Type B pancreatic cell (in vitro differentiated cells): ENCODE data around the gene MEA1. TPM values are rescaled to one million over a fixed set of nuclear protein-coding genes. Genes with fewer than 3 reads are reported as not detected.

Experiments used
- DNase-seq: peaks from one replicate; pipeline ENCODE4 v3.0.0; 2021; ENCODE audit warnings: mixed read lengths; ENCODE audit not compliant: unreplicated experiment; ENCODE audit errors: extremely low spot score
- H3K27ac Mint-ChIP-seq: 2 replicates; pipeline ENCODE4 v1.8.0; 2021; ENCODE audit warnings: mild to moderate bottlenecking, mixed read lengths
- H3K27me3 Mint-ChIP-seq: 2 replicates; pipeline ENCODE4 v1.8.0; 2021; ENCODE audit warnings: mixed read lengths
- H3K36me3 Mint-ChIP-seq: 2 replicates; pipeline ENCODE4 v1.8.0; 2021; ENCODE audit warnings: mixed read lengths
- H3K4me1 Mint-ChIP-seq: one replicate; pipeline ENCODE4 v1.8.0; 2021; ENCODE audit warnings: mixed read lengths; ENCODE audit not compliant: unreplicated experiment
- H3K4me3 Mint-ChIP-seq: 2 replicates; pipeline ENCODE4 v1.8.0; 2021; ENCODE audit warnings: mild to moderate bottlenecking, mixed read lengths
- H3K9me3 Mint-ChIP-seq: 2 replicates; pipeline ENCODE4 v1.8.0; 2021; ENCODE audit warnings: mixed read lengths
- total RNA-seq: library from RNA; stranded (reverse); gene quantifications from 2 replicates; pipeline ENCODE4 v1.2.1, GENCODE V29; 2021; ENCODE audit warnings: low replicate concordance
- TF ChIP-seq, protein P1 (sequence below): fragments of 200-600 bp; sonication (generic); conservative IDR thresholded peaks from 2 replicates; pipeline ENCODE4 v1.5.0; 2021; ENCODE audit warnings: antibody characterized with exemption, mild to moderate bottlenecking

Gene MEA1
- total RNA-seq, 1 donor from 2014 or later, result 67.5 TPM

DNA sequence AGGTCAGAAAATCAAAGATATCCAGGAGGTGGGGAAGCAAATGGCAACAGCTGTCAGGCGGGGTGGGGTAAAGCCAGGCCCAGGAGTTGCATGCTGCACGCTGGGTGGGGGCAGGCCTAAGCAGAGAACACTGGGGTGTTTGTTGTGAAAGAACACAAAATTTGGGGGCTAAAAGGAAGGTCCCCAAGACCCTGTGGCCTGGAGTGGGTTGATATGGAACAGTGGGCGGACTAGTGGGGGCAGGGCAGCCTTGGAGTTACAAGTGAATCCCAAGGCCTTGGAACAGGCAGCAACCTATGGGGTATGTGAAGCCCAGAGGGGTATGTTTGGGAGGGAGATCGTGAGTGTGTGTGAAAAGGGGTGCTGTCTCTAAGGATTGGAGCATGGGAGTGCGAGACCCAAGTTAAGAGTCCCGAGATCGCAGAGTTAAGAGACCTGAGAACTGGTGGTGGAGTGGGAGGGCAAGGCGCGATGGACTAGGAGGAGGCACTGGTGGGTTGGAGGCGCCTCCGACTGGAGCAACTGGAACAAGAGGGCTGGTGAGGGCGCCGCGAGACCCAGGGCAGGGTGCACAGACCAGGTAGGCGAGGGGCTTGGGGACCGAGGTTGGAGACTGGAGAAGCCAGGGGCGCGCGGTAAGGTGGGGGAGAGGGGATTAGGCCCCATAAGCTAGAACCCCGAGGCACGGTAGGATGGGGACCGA lies 39.2 kb upstream of the MEA1 start:
- H3K4me3 Mint-ChIP-seq, result peak overlapping the region; percentile 95
- peaks cover 36% of the 10 kb centered on the region for H3K4me1 Mint-ChIP-seq
- TF ChIP-seq, protein P1, sequence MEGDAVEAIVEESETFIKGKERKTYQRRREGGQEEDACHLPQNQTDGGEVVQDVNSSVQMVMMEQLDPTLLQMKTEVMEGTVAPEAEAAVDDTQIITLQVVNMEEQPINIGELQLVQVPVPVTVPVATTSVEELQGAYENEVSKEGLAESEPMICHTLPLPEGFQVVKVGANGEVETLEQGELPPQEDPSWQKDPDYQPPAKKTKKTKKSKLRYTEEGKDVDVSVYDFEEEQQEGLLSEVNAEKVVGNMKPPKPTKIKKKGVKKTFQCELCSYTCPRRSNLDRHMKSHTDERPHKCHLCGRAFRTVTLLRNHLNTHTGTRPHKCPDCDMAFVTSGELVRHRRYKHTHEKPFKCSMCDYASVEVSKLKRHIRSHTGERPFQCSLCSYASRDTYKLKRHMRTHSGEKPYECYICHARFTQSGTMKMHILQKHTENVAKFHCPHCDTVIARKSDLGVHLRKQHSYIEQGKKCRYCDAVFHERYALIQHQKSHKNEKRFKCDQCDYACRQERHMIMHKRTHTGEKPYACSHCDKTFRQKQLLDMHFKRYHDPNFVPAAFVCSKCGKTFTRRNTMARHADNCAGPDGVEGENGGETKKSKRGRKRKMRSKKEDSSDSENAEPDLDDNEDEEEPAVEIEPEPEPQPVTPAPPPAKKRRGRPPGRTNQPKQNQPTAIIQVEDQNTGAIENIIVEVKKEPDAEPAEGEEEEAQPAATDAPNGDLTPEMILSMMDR, result no peak
- DNase-seq, result no peak
- peaks cover 15% of the 10 kb centered on the region for H3K36me3 Mint-ChIP-seq
- H3K9me3 Mint-ChIP-seq, result no peaks in the 10 kb centered on the region
- H3K27me3 Mint-ChIP-seq, result no peaks in the 10 kb centered on the region
- H3K27ac Mint-ChIP-seq, result peak overlapping the region; percentile 93

DNA sequence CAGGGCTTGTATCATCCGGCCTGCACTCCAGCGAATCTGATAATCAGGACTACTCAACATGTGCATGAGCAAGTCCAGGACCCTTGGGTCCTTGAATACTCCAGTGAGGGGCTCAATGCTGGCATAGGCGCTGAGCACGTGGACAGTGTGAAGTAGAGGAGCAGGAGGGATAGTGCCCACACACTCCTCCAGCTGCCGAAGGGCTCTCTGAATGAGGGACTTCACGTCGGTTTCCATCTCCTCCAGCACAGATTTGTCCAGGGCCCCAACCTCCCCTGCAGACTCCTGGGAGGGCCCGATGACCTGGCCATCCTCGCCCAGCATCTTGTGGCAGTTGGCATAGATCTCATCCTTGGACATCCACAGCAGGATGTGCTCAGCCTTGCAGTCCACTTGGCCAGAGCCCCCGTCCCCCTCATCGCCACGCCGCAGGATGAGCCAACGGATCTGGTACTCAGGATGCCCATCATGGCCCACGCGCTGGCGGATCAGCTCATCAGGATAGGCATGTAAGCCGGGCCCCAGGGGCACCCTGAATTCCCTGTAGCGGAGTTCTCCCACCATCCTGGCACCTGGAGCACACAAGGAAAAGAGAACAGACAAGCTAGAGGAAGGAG lies 38.6 kb upstream of the MEA1 start:
- peak overlapping the region; percentile 93 for H3K27ac Mint-ChIP-seq
- H3K4me1 Mint-ChIP-seq, result peaks cover 33% of the 10 kb centered on the region
- DNase-seq, result no peak
- H3K9me3 Mint-ChIP-seq, result no peaks in the 10 kb centered on the region
- peak overlapping the region; percentile 95 for H3K4me3 Mint-ChIP-seq
- H3K27me3 Mint-ChIP-seq, result no peaks in the 10 kb centered on the region
- TF ChIP-seq, protein P1, result no peak
- peaks cover 18% of the 10 kb centered on the region for H3K36me3 Mint-ChIP-seq

DNA sequence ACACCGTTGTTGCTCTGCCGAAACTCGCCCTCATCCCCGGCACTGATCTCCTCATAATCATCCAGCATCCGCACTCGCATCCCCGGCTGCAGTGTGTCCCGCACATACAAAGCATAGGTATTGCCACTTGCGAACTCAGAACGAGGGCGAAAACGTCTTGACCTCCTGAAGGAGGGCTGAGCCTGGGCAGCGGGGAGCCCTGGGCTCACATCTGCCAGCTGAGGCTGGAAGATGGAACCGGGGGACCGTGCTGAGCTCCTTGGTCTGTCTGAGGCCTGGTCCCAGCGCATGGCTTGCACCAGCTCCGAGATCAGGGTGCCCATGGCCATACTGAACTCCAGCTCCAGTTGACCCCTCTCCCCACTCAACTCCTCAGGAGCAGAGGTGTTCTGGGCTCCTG lies 37.2 kb upstream of the MEA1 start:
- H3K27me3 Mint-ChIP-seq, result no peaks in the 10 kb centered on the region
- no peak for DNase-seq
- H3K27ac Mint-ChIP-seq, result no peak overlapping the region
- TF ChIP-seq, protein P1, result no peak
- peak overlapping the region; percentile 72 for H3K4me3 Mint-ChIP-seq
- peaks cover 18% of the 10 kb centered on the region for H3K36me3 Mint-ChIP-seq
- H3K9me3 Mint-ChIP-seq, result no peaks in the 10 kb centered on the region
- peaks cover 29% of the 10 kb centered on the region for H3K4me1 Mint-ChIP-seq

DNA sequence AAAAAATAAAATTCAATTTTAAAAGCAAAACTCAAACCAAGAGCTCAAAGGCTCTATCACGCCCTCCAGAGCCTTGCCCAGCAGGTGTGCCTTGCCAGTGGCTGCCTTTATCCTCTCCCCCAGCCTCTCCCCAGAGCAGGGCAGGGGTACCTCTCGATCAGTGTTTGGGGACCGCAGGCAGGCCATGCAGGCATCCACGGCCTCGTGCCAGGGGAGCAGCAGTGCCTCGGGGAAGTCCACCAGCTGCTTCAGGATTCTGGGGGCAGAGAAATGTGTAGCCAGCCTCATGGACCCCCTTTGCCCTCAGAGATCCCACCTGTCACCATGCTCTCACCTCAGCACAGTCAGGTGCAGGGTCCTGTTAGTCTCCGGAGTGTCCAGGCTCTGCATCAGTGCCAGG lies 34.3 kb upstream of the MEA1 start:
- TF ChIP-seq, protein P1, result no peak
- peaks cover 21% of the 10 kb centered on the region for H3K4me1 Mint-ChIP-seq
- DNase-seq, result no peak
- no peak overlapping the region for H3K27ac Mint-ChIP-seq
- H3K4me3 Mint-ChIP-seq, result no peak overlapping the region
- peaks cover 13% of the 10 kb centered on the region for H3K36me3 Mint-ChIP-seq
- no peaks in the 10 kb centered on the region for H3K9me3 Mint-ChIP-seq
- H3K27me3 Mint-ChIP-seq, result no peaks in the 10 kb centered on the region

DNA sequence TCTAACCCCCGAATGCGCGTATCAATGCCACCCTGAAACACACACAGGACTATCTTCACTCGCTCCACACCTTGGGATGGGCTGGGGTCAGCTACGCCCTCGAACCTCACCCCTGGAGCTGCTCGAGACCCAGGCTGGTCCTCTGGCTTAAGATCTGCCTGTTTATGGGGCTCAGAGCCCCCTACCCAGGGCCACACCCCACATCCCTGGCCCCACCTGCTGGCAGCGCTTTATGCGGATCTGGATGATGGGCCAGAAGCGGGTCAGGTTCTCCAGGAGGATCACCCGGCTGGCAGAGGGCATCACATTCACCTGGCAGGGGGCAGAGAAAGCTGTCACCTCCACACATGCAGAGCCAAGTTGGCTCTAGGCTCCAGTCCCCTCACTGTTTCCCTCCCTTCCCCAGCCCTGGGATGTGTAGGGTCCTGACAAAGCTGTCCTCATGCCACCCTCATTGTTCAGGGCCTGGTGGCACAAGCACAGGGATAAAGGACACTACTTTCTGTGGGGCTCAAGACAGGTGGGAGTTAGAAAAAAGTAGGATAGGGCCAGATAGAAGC lies 31.7 kb upstream of the MEA1 start:
- TF ChIP-seq, protein P1, result no peak
- no peak for DNase-seq
- Mint-ChIP-seq H3K9me3 (no peaks in the 10 kb centered on the region), H3K4me3 (no peak overlapping the region), H3K4me1 (peaks cover 2% of the 10 kb centered on the region), H3K36me3 (peaks cover 9% of the 10 kb centered on the region), H3K27me3 (no peaks in the 10 kb centered on the region), H3K27ac (peak overlapping the region; percentile 61)
